Activated naive CD4-positive, alpha-beta T cell treated with anti-CD3 and anti-CD28 coated beads, Interleukin-2, amount 10 ng/mL, durations not matched to agents 5 hours and 36 hours (primary cell): Measurements from ENCODE around the gene POLR3GL. TPM values are rescaled to one million over a fixed set of nuclear protein-coding genes. Genes with fewer than 3 reads are reported as not detected.

ENCODE experiments used
- total RNA-seq, 2 experiments: library from RNA; stranded (reverse); gene quantifications; one replicate each; pipeline ENCODE4 v1.2.3, GENCODE V29; 2021

POLR3GL gene
- total RNA-seq = 10 to 100 TPM; 26.8 to 27.8 TPM

GRCh38 chr1:145964328-145965118, at the start of gene POLR3GL, which contains the start of gene ANKRD34A:
Gene POLR3GL (plus strand): TSS chr1:145964690. CDS start chr1:145974866, 10,176 bp downstream.
Gene ANKRD34A (minus strand): TSS chr1:145964575. CDS start chr1:145961759, 2,816 bp downstream.

GRCh38 chr1:145918144-145918991, 46.1 kb upstream of the POLR3GL start, which contains the start of gene PEX11B:
Gene PEX11B (minus strand): TSS chr1:145918717. CDS start chr1:145918688, 29 bp downstream.

GRCh38 chr1:145927063-145927886, 37.2 kb upstream of the POLR3GL start, which contains the start of gene RBM8A:
Gene RBM8A (minus strand): TSS chr1:145927484. CDS start chr1:145927426, 58 bp downstream.

GRCh38 chr1:145957443-145958319, 6.8 kb upstream of the POLR3GL start, which contains the start of gene LIX1L:
Gene LIX1L (minus strand): TSS chr1:145958017. CDS start chr1:145957927, 90 bp downstream.

GRCh38 chr1:145996433-145997015, 32.0 kb downstream of the POLR3GL start, which contains the start of gene TXNIP:
Gene TXNIP (minus strand): TSS chr1:145996579. CDS start chr1:145996266, 313 bp downstream.

GRCh38 chr1:146021622-146022402, 57.3 kb downstream of the POLR3GL start, which contains the start of gene HJV:
Gene HJV (minus strand): TSS chr1:146021735. CDS start chr1:146020231, 1,504 bp downstream.

Other genes with a start within 250 kb of the POLR3GL start
- under 1 TPM in 1 of 2 experiments, not detected in 1; 0.10 TPM for gene CD160, start 245.2 kb upstream of the POLR3GL start, total RNA-seq
- 10 to 100 TPM; 14.3 to 15.6 TPM for gene RNF115, start 140.6 kb upstream of the POLR3GL start, total RNA-seq
- gene POLR3C, start 140.5 kb upstream of the POLR3GL start, total RNA-seq = 10 to 100 TPM; 32.3 to 32.5 TPM
- 1 to 10 TPM; 2.8 to 3.9 TPM for gene NUDT17, start 119.1 kb upstream of the POLR3GL start, total RNA-seq
- gene PIAS3, start 105.6 kb upstream of the POLR3GL start, total RNA-seq = 10 to 100 TPM; 15.9 to 16.8 TPM
- under 1 TPM in 1 of 2 experiments, not detected in 1; 0.10 TPM for gene ANKRD35, start 78.8 kb upstream of the POLR3GL start, total RNA-seq
- gene ITGA10, start 54.6 kb upstream of the POLR3GL start, total RNA-seq = 1 to 10 TPM; 1.1 to 1.4 TPM
- 10 to 100 TPM; 34.1 to 35.4 TPM for gene PEX11B, start 46.0 kb upstream of the POLR3GL start, total RNA-seq
- gene RBM8A, start 37.2 kb upstream of the POLR3GL start, total RNA-seq = 100 to 1,000 TPM; 162 to 169 TPM
- 10 to 100 TPM; 56.5 TPM for gene LIX1L, start 6.7 kb upstream of the POLR3GL start, total RNA-seq
- gene ANKRD34A, start 115 bp upstream of the POLR3GL start, total RNA-seq = 1 to 10 TPM; 3.2 to 3.8 TPM
- gene TXNIP, start 31.9 kb downstream of the POLR3GL start, total RNA-seq = 100 to 1,000 TPM; 461 to 468 TPM
- gene HJV, start 57.0 kb downstream of the POLR3GL start, total RNA-seq = not detected
- 1 to 10 TPM; 2.1 TPM for gene NBPF10, start 180.1 kb downstream of the POLR3GL start, total RNA-seq